ENCODE results near the gene PLCB4. TPM values are rescaled to one million over a fixed set of nuclear protein-coding genes. Genes with fewer than 3 reads are reported as not detected.
A peak's percentile ranks its signal among the peaks of the same experiment; 100 is the strongest.

The PLCB4 gene
- total RNA-seq, 1 donor: 4.1 TPM

- no peak overlapping the region for H3K4me3 ChIP-seq (ENCODE audit: low read depth, low read length)
- TF ChIP-seq CTCF (IDR thresholded peaks at IDR 0.05; ENCODE audit: insufficient read depth, low read length): no peak
- DNase-seq (ENCODE audit: low read depth): no peak
Observed at GRCh38 chr20:9211016-9211760, 142.3 kb downstream of the PLCB4 start.

- H3K4me3 ChIP-seq (ENCODE audit: low read depth, low read length): no peak overlapping the region
- DNase-seq (ENCODE audit: low read depth): no peak
- TF ChIP-seq CTCF (IDR thresholded peaks at IDR 0.05; ENCODE audit: insufficient read depth, low read length): no peak
Observed at GRCh38 chr20:9212735-9213134, 143.8 kb downstream of the PLCB4 start.

GRCh38 chr20:9214685-9215084 is 145.8 kb downstream of the PLCB4 start:
- TF ChIP-seq CTCF (IDR thresholded peaks at IDR 0.05; ENCODE audit: insufficient read depth, low read length): no peak
- no peak overlapping the region for H3K4me3 ChIP-seq (ENCODE audit: low read depth, low read length)
- DNase-seq (ENCODE audit: low read depth): peak; percentile 93

DNA sequence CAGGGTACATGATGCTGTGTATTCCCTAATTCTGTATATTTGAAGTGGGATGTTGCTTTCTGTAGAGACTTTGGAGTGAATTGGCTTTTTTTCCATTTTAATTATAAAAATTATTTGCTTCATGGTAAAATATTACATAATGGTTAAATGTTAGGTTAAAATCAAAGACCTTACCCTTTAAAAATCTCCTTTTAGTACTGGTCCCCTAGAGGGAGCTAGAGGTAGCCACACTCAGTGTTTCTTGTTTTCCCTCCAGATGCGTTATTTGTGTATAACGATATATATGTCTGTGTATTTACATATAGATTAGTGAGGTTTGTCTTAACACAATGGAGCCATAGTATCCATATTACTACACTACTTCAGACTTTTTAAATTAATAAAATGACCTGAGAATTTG is 146.7 kb downstream of the PLCB4 start:
- peak; percentile 18 for TF ChIP-seq CTCF (IDR thresholded peaks at IDR 0.05; ENCODE audit: insufficient read depth, low read length)
- H3K4me3 ChIP-seq (ENCODE audit: low read depth, low read length): no peak overlapping the region
- DNase-seq (ENCODE audit: low read depth): no peak

DNA sequence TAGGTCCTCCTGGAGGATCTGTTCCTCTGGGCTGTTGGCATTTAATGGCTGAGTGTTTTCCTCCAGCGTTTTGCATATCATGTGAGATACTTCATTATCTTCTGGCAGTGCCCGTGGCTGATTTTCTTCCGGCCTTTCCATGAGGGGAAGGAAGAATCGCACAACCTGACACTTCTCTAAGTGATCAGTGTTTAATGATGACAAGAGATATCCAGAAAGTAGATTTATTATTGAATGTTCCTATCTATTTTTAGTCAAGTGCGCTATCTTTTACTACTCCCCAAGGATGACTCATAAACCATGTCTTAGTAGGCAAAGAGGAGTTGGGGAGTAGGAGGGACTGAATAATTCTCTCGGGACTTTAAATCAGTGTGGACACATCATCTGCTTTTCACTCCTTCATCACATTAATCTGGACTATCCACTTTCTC is 149.7 kb downstream of the PLCB4 start:
- TF ChIP-seq CTCF (IDR thresholded peaks at IDR 0.05; ENCODE audit: insufficient read depth, low read length): no peak
- DNase-seq (ENCODE audit: low read depth): no peak
- no peak overlapping the region for H3K4me3 ChIP-seq (ENCODE audit: low read depth, low read length)

- no peak overlapping the region for H3K4me3 ChIP-seq (ENCODE audit: low read depth, low read length)
- no peak for TF ChIP-seq CTCF (IDR thresholded peaks at IDR 0.05; ENCODE audit: insufficient read depth, low read length)
- peak; percentile 45 for DNase-seq (ENCODE audit: low read depth)
Observed at GRCh38 chr20:9220874-9221547, 152.1 kb downstream of the PLCB4 start.

Data from fibroblast of the aortic adventitia (primary cell).